Naive B cell (primary cell): ENCODE measurements around the gene KRTAP6-1. TPM values are rescaled to one million over a fixed set of nuclear protein-coding genes. Genes with fewer than 3 reads are reported as not detected.

ENCODE experiments used
- ATAC-seq, 2 donors: fragments of 150-1000 bp; cut with Tn5 transposase; 2 replicates each; pipeline ENCODE4 v1.10.0; 2021; ENCODE audit warnings: low read depth in 2 of 2, mild to moderate bottlenecking in 2 of 2, moderate library complexity in 2 of 2
- DNase-seq: peaks from one replicate; pipeline ENCODE4 v3.0.0; 2022
- H3K27ac Mint-ChIP-seq, 6 donors: one replicate each; pipeline ENCODE4 v1.8.0; 2020 to 2022; ENCODE audit warnings: mild to moderate bottlenecking in 6 of 6, mixed read lengths in 6 of 6, moderate library complexity in 5 of 6, inconsistent platforms in 2 of 6
- H3K27me3 Mint-ChIP-seq, 3 donors: one replicate each; pipeline ENCODE4 v1.8.0; 2021 to 2022; ENCODE audit warnings: mixed read lengths in 3 of 3, mild to moderate bottlenecking in 1 of 3
- H3K36me3 Mint-ChIP-seq, 2 donors: one replicate each; pipeline ENCODE4 v1.8.0; 2020 to 2022; ENCODE audit warnings: mixed read lengths in 2 of 2, inconsistent platforms in 1 of 2, mild to moderate bottlenecking in 1 of 2
- H3K4me1 Mint-ChIP-seq, 3 donors: one replicate each; pipeline ENCODE4 v1.8.0; 2020 to 2022; ENCODE audit warnings: mixed read lengths in 3 of 3, inconsistent platforms in 1 of 3, mild to moderate bottlenecking in 1 of 3, moderate library complexity in 1 of 3
- H3K4me3 Mint-ChIP-seq, 8 donors: one replicate each; pipeline ENCODE4 v1.8.0; 2020 to 2022; ENCODE audit warnings: mild to moderate bottlenecking in 8 of 8, mixed read lengths in 8 of 8, moderate library complexity in 8 of 8, inconsistent platforms in 2 of 8
- H3K9me3 Mint-ChIP-seq, 7 donors: one replicate each; pipeline ENCODE4 v1.8.0; 2020 to 2022; ENCODE audit warnings: mixed read lengths in 7 of 7, mild to moderate bottlenecking in 5 of 7, inconsistent platforms in 2 of 7, moderate library complexity in 1 of 7
- polyA plus RNA-seq, 6 donors: library from polyadenylated mRNA; unstranded; fragments of 300-500 nt; fragmentation: Illumina TruSeq; gene quantifications; one replicate each; pipeline ENCODE4 v1.2.3, GENCODE V29; 2021; ENCODE audit warnings: low read depth in 6 of 6

Gene KRTAP6-1
- not detected for polyA plus RNA-seq

GRCh38 chr21:30613836-30614235 is at the start of gene KRTAP6-1:
Gene KRTAP6-1, minus strand, starts transcription at chr21:30613930. Its CDS starts 26 bp downstream, at chr21:30613904.
- DNase-seq (no peak), ATAC-seq (no peak)
- Mint-ChIP-seq H3K4me1 (no peaks in the 10 kb centered on the region), H3K9me3 (peaks cover 3 to 13% (median 5%) of the 10 kb centered on the region in 7 donors), H3K27ac (no peak within 1 kb of the TSS), H3K4me3 (no peak within 1 kb of the TSS), H3K27me3 (no peaks in the 10 kb centered on the region), H3K36me3 (no peaks in the 10 kb centered on the region)

GRCh38 chr21:30652891-30653290 is 39.2 kb upstream of the KRTAP6-1 start:
- peaks cover 0 to 14% (median 2%) of the 10 kb centered on the region in 7 donors for H3K9me3 Mint-ChIP-seq
- H3K27me3 Mint-ChIP-seq = no peaks in the 10 kb centered on the region
- no peaks in the 10 kb centered on the region for H3K4me1 Mint-ChIP-seq
- no peak overlapping the region for H3K4me3 Mint-ChIP-seq
- no peak overlapping the region for H3K27ac Mint-ChIP-seq
- no peak for DNase-seq
- no peaks in the 10 kb centered on the region for H3K36me3 Mint-ChIP-seq
- ATAC-seq = no peak

- Mint-ChIP-seq H3K27ac (no peak overlapping the region), H3K4me1 (no peaks in the 10 kb centered on the region), H3K9me3 (peaks cover 2 to 19% (median 9%) of the 10 kb centered on the region in 7 donors), H3K27me3 (no peaks in the 10 kb centered on the region), H3K36me3 (no peaks in the 10 kb centered on the region), H3K4me3 (no peak overlapping the region)
- ATAC-seq (no peak), DNase-seq (no peak)
Measured at GRCh38 chr21:30646904-30647414, 33.2 kb upstream of the KRTAP6-1 start.

GRCh38 chr21:30642564-30642963 is 28.8 kb upstream of the KRTAP6-1 start, which contains the start of gene KRTAP20-3:
Gene KRTAP20-3, plus strand, starts transcription at chr21:30642864.
- Mint-ChIP-seq H3K4me1 (no peaks in the 10 kb centered on the region), H3K36me3 (no peaks in the 10 kb centered on the region), H3K4me3 (no peak within 1 kb of the TSS), H3K27me3 (no peaks in the 10 kb centered on the region), H3K9me3 (peaks cover 5 to 29% (median 10%) of the 10 kb centered on the region in 7 donors), H3K27ac (no peak within 1 kb of the TSS)
- ATAC-seq = no peak
- DNase-seq = no peak

- H3K4me3 Mint-ChIP-seq = no peak overlapping the region
- no peaks in the 10 kb centered on the region for H3K27me3 Mint-ChIP-seq
- peaks cover 5 to 14% (median 7%) of the 10 kb centered on the region in 7 donors for H3K9me3 Mint-ChIP-seq
- H3K27ac Mint-ChIP-seq = no peak overlapping the region
- ATAC-seq (no peak), DNase-seq (no peak)
- no peaks in the 10 kb centered on the region for H3K36me3 Mint-ChIP-seq
- no peaks in the 10 kb centered on the region for H3K4me1 Mint-ChIP-seq
Measured at GRCh38 chr21:30638686-30639085, 25.0 kb upstream of the KRTAP6-1 start.

- Mint-ChIP-seq H3K27me3 (no peaks in the 10 kb centered on the region), H3K27ac (no peak within 1 kb of the TSS), H3K4me1 (no peaks in the 10 kb centered on the region), H3K9me3 (peaks cover 4 to 11% (median 5%) of the 10 kb centered on the region in 7 donors), H3K4me3 (no peak within 1 kb of the TSS), H3K36me3 (no peaks in the 10 kb centered on the region)
- no peak for ATAC-seq
- DNase-seq = no peak
Measured at GRCh38 chr21:30634906-30635305, 21.2 kb upstream of the KRTAP6-1 start, which contains the start of gene KRTAP20-2. Gene KRTAP20-2, plus strand, starts transcription at chr21:30635206. Its CDS starts 58 bp downstream, at chr21:30635264.

GRCh38 chr21:30629200-30629599 is 15.5 kb upstream of the KRTAP6-1 start:
- Mint-ChIP-seq H3K9me3 (peaks cover 0 to 11% (median 5%) of the 10 kb centered on the region in 7 donors), H3K36me3 (no peaks in the 10 kb centered on the region), H3K27me3 (no peaks in the 10 kb centered on the region), H3K4me1 (no peaks in the 10 kb centered on the region), H3K27ac (no peak overlapping the region), H3K4me3 (no peak overlapping the region)
- no peak for ATAC-seq
- DNase-seq = no peak

GRCh38 chr21:30628109-30628508 is 14.4 kb upstream of the KRTAP6-1 start:
- no peak for ATAC-seq
- H3K9me3 Mint-ChIP-seq = peaks cover 0 to 11% (median 5%) of the 10 kb centered on the region in 7 donors
- H3K27me3 Mint-ChIP-seq = no peaks in the 10 kb centered on the region
- H3K4me1 Mint-ChIP-seq = no peaks in the 10 kb centered on the region
- DNase-seq = no peak
- no peak overlapping the region for H3K27ac Mint-ChIP-seq
- H3K36me3 Mint-ChIP-seq = no peaks in the 10 kb centered on the region
- no peak overlapping the region for H3K4me3 Mint-ChIP-seq

GRCh38 chr21:30625449-30626165 is 11.9 kb upstream of the KRTAP6-1 start:
- no peak for ATAC-seq
- Mint-ChIP-seq H3K4me1 (no peaks in the 10 kb centered on the region), H3K27ac (no peak overlapping the region), H3K27me3 (no peaks in the 10 kb centered on the region), H3K4me3 (no peak overlapping the region), H3K36me3 (no peaks in the 10 kb centered on the region), H3K9me3 (peaks cover 0 to 14% (median 6%) of the 10 kb centered on the region in 7 donors)
- no peak for DNase-seq

GRCh38 chr21:30623362-30623761 is 9.6 kb upstream of the KRTAP6-1 start:
- ATAC-seq = no peak
- Mint-ChIP-seq H3K4me1 (no peaks in the 10 kb centered on the region), H3K4me3 (no peak overlapping the region), H3K9me3 (peaks cover 0 to 14% (median 8%) of the 10 kb centered on the region in 7 donors), H3K27me3 (no peaks in the 10 kb centered on the region), H3K27ac (no peak overlapping the region), H3K36me3 (no peaks in the 10 kb centered on the region)
- no peak for DNase-seq

- Mint-ChIP-seq H3K4me3 (no peak within 1 kb of the TSS), H3K27me3 (no peaks in the 10 kb centered on the region), H3K9me3 (peaks cover 0 to 14% (median 4%) of the 10 kb centered on the region in 7 donors), H3K27ac (no peak within 1 kb of the TSS), H3K4me1 (no peaks in the 10 kb centered on the region), H3K36me3 (no peaks in the 10 kb centered on the region)
- ATAC-seq = no peak
- DNase-seq = no peak
Measured at GRCh38 chr21:30620522-30620921, 6.8 kb upstream of the KRTAP6-1 start, which contains the start of gene KRTAP20-4. Gene KRTAP20-4, plus strand, starts transcription at chr21:30620627.

GRCh38 chr21:30620080-30620479 is 6.3 kb upstream of the KRTAP6-1 start:
- Mint-ChIP-seq H3K27me3 (no peaks in the 10 kb centered on the region), H3K9me3 (peaks cover 0 to 14% (median 4%) of the 10 kb centered on the region in 7 donors), H3K4me1 (no peaks in the 10 kb centered on the region), H3K36me3 (no peaks in the 10 kb centered on the region), H3K4me3 (no peak overlapping the region), H3K27ac (no peak overlapping the region)
- no peak for ATAC-seq
- DNase-seq = no peak

GRCh38 chr21:30616125-30616524 is 2.4 kb upstream of the KRTAP6-1 start, which contains the start of gene KRTAP20-1:
Gene KRTAP20-1, plus strand, starts transcription at chr21:30616425. Its CDS starts 30 bp downstream, at chr21:30616455.
- no peaks in the 10 kb centered on the region for H3K27me3 Mint-ChIP-seq
- no peak within 1 kb of the TSS for H3K27ac Mint-ChIP-seq
- peaks cover 0 to 8% (median 2%) of the 10 kb centered on the region in 7 donors for H3K9me3 Mint-ChIP-seq
- no peaks in the 10 kb centered on the region for H3K4me1 Mint-ChIP-seq
- DNase-seq (no peak), ATAC-seq (no peak)
- no peaks in the 10 kb centered on the region for H3K36me3 Mint-ChIP-seq
- H3K4me3 Mint-ChIP-seq = no peak within 1 kb of the TSS

- H3K27me3 Mint-ChIP-seq = no peaks in the 10 kb centered on the region
- H3K27ac Mint-ChIP-seq = no peak overlapping the region
- H3K9me3 Mint-ChIP-seq = peaks cover 3 to 13% (median 5%) of the 10 kb centered on the region in 7 donors
- DNase-seq (no peak), ATAC-seq (no peak)
- no peak overlapping the region for H3K4me3 Mint-ChIP-seq
- no peaks in the 10 kb centered on the region for H3K4me1 Mint-ChIP-seq
- H3K36me3 Mint-ChIP-seq = no peaks in the 10 kb centered on the region
Measured at GRCh38 chr21:30615199-30615598, 1.5 kb upstream of the KRTAP6-1 start.
